ENCODE data around the gene KCNQ5. TPM values are rescaled to one million over a fixed set of nuclear protein-coding genes. Genes with fewer than 3 reads are reported as not detected.

The KCNQ5 gene
- total RNA-seq, 1 experiment from 2014 or later, result 9.4 TPM

DNA sequence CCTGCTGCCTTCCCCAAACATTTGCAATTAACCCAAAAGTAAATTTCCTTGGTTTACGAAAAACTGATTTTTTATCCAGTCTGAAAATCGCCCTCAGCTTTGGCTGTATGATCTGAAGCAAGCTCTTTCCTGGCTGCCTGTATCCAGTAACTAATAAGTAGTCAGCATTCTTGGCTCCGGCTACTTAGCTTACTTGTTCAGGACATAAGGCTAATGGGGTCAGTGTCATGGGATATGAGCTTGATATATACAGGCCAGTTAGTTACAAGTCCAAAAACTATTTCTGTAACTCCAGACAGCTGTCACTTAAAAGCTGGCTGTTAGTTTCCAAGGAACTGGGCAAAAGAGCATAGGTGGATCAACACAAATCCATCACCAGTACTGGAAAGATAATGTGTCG is 547.2 kb downstream of the KCNQ5 start:
- H3K36me3 ChIP-seq (ENCODE audit: control insufficient read depth, insufficient read depth, low read length), result no peaks in the 10 kb centered on the region
- TF ChIP-seq SIN3A (IDR thresholded peaks at IDR 0.05; ENCODE audit: borderline replicate concordance, insufficient read depth, low read depth, low read length) (no peak), REST (IDR thresholded peaks at IDR 0.05; ENCODE audit: insufficient read depth in 1 of 2, low read depth in 2 of 2, low read length in 1 of 2) (no peak), POLR2AphosphoS5 (IDR thresholded peaks at IDR 0.05; ENCODE audit: low read depth, low read length) (no peak), TCF7L2 (IDR thresholded peaks at IDR 0.05; ENCODE audit: low read depth, low read length) (no peak)
- TF ChIP-seq, protein P1, sequence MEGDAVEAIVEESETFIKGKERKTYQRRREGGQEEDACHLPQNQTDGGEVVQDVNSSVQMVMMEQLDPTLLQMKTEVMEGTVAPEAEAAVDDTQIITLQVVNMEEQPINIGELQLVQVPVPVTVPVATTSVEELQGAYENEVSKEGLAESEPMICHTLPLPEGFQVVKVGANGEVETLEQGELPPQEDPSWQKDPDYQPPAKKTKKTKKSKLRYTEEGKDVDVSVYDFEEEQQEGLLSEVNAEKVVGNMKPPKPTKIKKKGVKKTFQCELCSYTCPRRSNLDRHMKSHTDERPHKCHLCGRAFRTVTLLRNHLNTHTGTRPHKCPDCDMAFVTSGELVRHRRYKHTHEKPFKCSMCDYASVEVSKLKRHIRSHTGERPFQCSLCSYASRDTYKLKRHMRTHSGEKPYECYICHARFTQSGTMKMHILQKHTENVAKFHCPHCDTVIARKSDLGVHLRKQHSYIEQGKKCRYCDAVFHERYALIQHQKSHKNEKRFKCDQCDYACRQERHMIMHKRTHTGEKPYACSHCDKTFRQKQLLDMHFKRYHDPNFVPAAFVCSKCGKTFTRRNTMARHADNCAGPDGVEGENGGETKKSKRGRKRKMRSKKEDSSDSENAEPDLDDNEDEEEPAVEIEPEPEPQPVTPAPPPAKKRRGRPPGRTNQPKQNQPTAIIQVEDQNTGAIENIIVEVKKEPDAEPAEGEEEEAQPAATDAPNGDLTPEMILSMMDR (IDR thresholded peaks at IDR 0.05), result no peak
- H3K4me1 ChIP-seq (ENCODE audit: control insufficient read depth, insufficient read depth, low read length), result no peaks in the 10 kb centered on the region
- no TSS peak for BruUV-seq (replicated peaks)
- DNase-seq (ENCODE audit: low read depth, low spot score) (no peak), ATAC-seq (no peak)
- H3K27me3 ChIP-seq (ENCODE audit: control insufficient read depth, insufficient read depth, low read length), result no peaks in the 10 kb centered on the region
- CTCF ChIA-PET, result no interaction called here
- no peak overlapping the region for H3K27ac ChIP-seq (ENCODE audit: low read length)
- no peaks in the 10 kb centered on the region for H3K9me3 ChIP-seq (ENCODE audit: control insufficient read depth, insufficient read depth, low read depth, low read length)
- H3K4me3 ChIP-seq (ENCODE audit: low read depth in 2 of 2, low read length in 2 of 2), result no peak overlapping the region
- in situ Hi-C loops (cut with HindIII; ENCODE audit: low pct_unique_long_range_greater_than_20kb, low sequenced_read_pairs), result no loop called here
- intact Hi-C loops (cut with micrococcal nuclease; ENCODE audit: unreplicated experiment), result no loop called here
- POLR2A ChIA-PET, result interaction anchor here (0.5 kb wide), 1 partner anchor 120 kb away, joined by 11 read pairs; no protein-coding TSS in a partner anchor

- CTCF ChIA-PET, result no interaction called here
- H3K36me3 ChIP-seq (ENCODE audit: control insufficient read depth, insufficient read depth, low read length), result no peaks in the 10 kb centered on the region
- no peaks in the 10 kb centered on the region for H3K9me3 ChIP-seq (ENCODE audit: control insufficient read depth, insufficient read depth, low read depth, low read length)
- DNase-seq (ENCODE audit: low read depth, low spot score), result no peak
- in situ Hi-C loops (cut with HindIII; ENCODE audit: low pct_unique_long_range_greater_than_20kb, low sequenced_read_pairs) (no loop called here), intact Hi-C loops (cut with micrococcal nuclease; ENCODE audit: unreplicated experiment) (no loop called here)
- BruUV-seq (replicated peaks), result no TSS peak
- TF ChIP-seq REST (IDR thresholded peaks at IDR 0.05; ENCODE audit: insufficient read depth in 1 of 2, low read depth in 2 of 2, low read length in 1 of 2) (no peak), SIN3A (IDR thresholded peaks at IDR 0.05; ENCODE audit: borderline replicate concordance, insufficient read depth, low read depth, low read length) (no peak), POLR2AphosphoS5 (IDR thresholded peaks at IDR 0.05; ENCODE audit: low read depth, low read length) (no peak), TCF7L2 (IDR thresholded peaks at IDR 0.05; ENCODE audit: low read depth, low read length) (no peak)
- TF ChIP-seq, protein P1 (IDR thresholded peaks at IDR 0.05), result no peak
- POLR2A ChIA-PET, result no interaction called here
- no peak overlapping the region for H3K4me3 ChIP-seq (ENCODE audit: low read depth in 2 of 2, low read length in 2 of 2)
- H3K27me3 ChIP-seq (ENCODE audit: control insufficient read depth, insufficient read depth, low read length), result no peaks in the 10 kb centered on the region
- H3K27ac ChIP-seq (ENCODE audit: low read length), result no peak overlapping the region
- ATAC-seq, result no peak
- H3K4me1 ChIP-seq (ENCODE audit: control insufficient read depth, insufficient read depth, low read length), result no peaks in the 10 kb centered on the region
These were observed 547.8 kb downstream of the KCNQ5 start for GRCh38 chr6:73169633-73170032.

Measured in Panc1 (cell line).